ENCODE measurements around the gene IZUMO1.
"Not testable (repeated sequence)": the region's sequence is repeated elsewhere in the genome, so short reads cannot be mapped to it uniquely, and the experiment has no call there.

The IZUMO1 gene

DNA sequence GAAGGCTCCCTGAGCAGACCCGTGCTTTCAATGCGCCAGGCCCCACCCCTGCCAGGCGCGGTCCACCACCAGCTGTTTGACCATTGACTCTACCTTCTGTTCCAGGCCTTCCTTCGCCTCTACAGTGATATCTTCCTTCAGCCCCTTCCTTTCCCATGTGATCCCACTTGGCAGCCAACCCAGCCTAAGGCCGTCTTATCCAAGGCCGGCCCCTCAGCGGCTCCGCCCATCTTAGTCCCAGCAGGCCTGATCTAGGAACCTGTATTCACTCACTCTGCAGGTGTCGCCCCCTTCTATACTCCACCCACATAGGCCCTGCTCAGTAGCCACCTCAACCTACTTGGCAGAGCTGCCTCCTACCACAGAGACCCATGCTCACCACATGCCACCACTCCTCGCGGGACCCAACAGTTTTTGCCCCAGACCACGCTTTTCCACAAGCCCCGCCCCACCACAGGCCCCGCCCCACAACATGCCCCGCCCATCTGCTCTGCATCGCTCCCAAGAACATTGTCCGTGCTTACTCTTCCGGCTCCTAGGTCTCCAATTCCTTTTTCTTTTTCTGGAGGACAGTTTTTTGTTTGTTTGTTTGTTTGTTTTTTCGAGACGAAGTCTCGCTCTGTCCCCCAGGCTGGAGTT lies 9.2 kb downstream of the IZUMO1 start:
- no peak for DNase-seq (ENCODE audit: low read depth in 2 of 2)

DNA sequence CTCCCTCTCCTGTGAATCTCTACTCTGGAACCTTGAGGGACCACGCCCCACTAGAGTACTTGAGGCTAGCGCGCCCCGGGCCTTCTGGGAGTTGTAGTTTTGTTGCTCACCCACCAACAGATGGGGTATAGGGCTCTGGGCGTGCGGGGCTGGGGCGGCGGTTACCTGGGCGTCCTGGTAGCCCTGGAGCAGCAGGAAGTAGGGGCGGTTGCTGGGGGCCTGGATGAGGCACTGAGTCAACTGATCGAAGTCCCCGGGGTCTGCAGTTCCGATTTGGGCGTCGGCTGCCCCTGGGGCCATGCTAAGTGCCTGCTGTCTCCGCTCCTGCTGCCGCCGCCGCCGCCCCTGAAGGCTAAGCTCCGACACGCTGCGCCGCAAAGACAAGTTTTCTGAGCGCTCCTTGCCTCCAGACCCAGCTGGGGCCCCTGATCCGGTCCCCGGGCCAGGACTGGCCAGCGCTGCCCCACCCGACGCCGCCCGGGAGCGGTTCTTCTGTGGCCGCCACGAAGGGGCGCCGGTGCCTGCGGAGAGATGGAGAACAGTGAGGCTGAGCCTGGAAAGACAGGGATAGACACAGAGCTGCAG lies 11.6 kb downstream of the IZUMO1 start:
- no peak for DNase-seq (ENCODE audit: low read depth in 2 of 2)

DNA sequence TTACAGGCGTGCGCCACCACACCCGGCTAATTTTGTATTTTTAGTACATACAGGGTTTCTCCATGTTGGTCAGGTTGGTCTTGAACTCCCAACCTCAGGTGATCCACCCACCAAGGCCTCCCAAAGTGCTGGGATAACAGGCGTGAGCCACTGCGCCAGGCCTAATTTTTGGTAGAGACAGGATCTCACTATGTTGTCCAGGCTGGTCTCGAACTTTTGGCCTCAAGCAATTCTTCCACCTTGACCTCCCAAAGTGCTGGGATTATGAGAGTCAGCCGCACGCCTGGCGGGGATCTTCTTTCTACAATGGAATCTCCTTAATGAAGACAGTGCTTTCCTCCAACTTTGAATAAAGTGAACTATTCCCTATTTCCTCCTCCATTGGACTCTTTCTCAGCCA lies 12.1 kb downstream of the IZUMO1 start:
- no peak for DNase-seq (ENCODE audit: low read depth in 2 of 2)

DNA sequence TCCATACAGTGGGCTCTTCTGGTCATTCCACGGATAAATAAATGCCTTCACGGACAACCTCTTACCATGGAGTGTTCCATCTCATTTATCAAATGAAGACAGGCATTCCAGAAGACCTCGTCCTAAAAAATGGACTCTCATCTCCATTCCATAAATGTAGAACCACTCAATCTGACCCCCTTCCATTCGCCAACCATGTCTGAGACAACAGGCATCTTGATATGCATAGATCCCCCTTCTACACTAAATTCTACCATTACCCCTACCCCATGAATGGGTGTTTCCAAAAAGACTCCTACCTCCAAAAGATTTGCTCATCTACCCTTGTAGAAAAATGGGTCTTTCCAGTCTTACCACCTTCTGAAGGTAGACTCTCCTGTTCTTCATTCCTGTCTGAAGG lies 15.3 kb downstream of the IZUMO1 start:
- DNase-seq (ENCODE audit: low read depth in 2 of 2): no peak

DNA sequence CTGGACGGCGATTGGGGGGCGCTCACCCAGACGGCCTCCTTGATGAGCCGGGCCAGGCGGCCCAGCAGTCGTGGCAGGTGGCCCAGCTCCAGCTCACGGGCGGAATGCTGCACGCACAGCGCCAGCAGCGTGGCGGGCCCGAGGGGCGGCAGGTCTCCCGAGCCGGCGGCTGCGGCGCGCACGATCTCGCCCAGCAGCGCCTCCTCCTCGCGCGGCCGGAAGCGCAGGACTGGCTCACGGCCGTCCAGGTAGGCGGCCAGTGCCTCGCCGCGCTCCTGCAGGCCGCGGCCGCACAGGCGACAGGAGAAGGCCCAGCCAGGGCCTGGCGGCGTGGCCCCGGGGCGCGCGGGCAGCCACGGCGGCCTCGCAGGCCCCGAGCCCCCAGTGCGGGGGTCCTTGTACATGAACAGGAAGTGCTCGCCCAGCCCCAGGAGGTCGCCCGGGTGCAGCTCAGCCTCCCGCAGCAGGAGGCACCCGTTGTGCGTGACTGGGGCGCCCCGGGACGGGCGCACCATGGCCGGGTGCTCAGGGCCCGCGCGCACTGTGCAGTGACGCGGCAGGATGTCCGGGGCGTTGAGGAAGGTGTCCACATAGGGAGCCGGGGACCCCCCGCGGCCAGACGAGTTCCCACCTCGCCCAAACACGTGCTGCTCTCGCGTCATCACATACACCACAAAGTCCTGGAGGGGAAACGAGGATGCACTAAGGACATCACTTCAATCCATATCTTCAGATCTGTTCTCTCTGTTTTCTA lies 17.6 kb downstream of the IZUMO1 start:
- DNase-seq (ENCODE audit: low read depth in 2 of 2): no peak

DNA sequence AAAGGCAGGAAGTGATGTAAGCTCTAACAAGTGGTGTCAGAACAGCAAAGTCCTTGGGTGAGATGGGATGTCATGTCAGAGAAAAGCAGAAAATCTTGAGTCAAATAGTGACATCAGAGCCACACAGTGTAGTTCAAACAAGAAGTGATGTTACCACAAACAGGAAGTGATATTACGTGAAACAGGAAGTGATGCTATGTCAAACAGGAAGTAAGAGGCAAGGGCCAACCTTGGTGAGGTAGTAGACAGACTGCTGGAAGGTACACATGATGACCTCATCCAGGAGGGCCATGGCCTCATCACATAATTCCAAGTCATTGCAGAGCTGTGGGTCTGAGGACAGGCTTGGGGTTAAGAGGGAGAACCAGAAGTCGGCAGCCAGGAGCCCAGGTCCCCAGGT lies 20.2 kb downstream of the IZUMO1 start:
- DNase-seq (ENCODE audit: low read depth in 2 of 2): no peak

DNA sequence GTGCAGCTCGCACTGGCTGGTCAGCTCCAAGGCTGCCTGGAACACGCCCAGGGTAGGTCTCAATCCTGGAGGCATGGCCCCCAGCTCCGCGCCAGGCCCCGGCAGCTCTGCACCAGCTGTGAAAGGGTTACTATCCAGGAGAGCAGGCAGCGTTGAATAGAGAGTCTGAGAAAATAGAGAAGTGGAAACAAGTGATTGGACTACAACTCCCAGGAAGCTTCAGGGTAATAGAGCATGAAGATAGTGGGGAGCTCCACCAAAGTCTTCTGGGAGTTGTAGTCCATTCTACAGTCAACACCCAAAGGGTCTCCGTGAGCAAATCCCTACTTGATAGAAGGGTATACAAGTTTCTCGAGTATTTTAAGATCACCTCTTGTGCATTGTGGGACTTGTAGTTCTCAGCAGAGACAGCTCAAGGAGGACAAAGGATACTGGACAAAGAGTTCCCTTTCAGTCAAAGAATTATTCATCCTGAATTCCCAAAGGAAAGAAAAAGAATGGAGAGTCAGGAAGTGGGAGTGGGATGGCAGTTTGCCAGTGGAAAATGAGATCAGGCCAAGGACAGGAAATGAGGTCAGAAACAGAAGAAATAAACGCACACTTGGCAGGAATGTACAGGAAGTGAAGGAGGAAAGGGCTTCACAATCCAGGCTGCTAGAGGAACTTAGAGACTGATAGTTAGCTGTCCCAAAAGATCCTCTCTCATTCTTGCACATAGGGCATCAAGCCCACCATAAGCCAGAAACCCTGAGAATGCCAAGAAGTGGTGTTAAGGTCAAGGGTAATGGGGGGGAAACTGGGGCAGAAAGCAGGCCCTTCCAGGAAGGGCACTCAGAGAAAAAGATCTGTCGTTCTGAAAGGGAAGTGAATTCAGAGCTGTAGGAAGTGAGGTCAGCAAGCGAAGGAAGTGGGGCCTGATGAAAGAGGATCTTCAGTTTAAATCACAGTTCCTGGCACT lies 21.6 kb downstream of the IZUMO1 start:
- no peak for DNase-seq (ENCODE audit: low read depth in 2 of 2)

DNA sequence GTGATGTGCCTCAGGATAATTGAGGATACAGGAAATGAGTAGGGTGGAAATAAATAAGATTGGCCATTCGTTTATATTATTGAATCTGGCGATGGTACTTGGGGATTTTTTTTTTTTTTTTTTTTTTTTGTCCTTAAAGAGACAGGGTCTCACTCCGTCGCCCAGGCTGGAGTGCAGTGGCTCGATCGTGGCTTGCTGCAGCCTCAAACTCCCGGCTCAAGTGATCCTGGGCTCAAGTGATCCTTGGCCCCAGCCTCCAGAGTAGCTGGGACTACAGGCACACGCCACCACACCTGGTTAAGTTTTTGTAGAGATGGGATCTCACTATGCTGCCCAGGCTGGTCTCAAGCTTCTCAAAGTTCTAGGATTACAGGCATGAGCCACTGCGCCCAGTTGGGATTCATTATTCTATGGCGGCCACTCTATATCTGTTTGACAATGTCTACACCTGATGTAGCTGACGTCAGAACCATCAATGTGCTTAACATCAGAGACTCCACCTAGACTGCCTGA lies 24.5 kb downstream of the IZUMO1 start:
- DNase-seq (ENCODE audit: low read depth in 2 of 2): no peak

DNA sequence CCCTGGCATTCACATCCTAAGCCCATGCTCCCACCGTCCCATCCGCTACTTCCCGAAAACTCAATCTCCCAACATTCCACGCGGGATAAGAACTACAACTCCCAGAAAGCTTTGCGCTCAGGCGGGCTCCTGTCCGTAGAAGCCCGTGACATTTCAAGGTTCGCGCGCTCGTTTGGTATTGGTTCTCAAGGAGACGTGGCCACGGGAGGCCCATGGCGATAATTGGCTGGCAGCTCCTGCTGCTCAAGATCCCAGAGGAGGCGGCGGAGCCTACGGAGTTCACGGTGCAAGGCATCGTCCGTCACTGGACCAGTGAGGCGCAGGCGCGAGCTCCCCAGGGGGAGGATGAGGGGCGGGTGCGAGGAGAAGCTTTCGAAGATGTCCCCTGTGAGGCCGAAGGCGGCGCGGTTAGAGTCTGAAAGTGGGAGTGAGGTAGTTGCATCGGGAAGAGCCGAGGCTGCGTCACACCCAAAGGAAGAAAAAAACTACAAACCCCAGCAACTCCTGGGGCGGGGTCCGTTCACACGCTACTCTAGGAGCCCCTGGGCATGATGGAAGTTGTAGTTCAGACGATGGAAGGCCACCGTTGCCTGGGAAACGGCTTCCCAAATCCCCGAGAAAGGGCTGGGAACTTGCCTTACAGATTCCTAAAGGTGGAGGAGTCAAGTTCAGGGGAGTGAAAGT lies 26.0 kb downstream of the IZUMO1 start:
- peak; percentile 71 to 74 for DNase-seq (ENCODE audit: low read depth in 2 of 2)

DNA sequence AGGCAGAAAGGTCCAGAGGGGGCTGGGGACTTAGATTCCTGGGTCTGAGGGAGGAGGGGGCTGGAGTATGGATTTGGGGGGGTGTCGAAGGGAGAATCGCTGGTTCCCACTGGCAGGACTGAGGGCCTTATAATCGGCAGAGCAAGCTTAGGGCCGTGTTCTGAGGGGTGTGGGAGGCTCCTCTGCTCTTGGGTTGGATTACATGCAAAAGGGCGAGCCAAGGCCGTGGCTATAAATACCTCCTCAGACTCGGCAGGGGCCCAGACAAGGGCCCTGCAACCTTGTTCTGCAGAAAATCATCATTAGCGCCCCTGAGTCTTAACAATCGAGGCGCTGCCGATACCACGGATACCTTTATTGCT lies 26.5 kb downstream of the IZUMO1 start:
- DNase-seq (ENCODE audit: low read depth in 2 of 2): no peak

DNA sequence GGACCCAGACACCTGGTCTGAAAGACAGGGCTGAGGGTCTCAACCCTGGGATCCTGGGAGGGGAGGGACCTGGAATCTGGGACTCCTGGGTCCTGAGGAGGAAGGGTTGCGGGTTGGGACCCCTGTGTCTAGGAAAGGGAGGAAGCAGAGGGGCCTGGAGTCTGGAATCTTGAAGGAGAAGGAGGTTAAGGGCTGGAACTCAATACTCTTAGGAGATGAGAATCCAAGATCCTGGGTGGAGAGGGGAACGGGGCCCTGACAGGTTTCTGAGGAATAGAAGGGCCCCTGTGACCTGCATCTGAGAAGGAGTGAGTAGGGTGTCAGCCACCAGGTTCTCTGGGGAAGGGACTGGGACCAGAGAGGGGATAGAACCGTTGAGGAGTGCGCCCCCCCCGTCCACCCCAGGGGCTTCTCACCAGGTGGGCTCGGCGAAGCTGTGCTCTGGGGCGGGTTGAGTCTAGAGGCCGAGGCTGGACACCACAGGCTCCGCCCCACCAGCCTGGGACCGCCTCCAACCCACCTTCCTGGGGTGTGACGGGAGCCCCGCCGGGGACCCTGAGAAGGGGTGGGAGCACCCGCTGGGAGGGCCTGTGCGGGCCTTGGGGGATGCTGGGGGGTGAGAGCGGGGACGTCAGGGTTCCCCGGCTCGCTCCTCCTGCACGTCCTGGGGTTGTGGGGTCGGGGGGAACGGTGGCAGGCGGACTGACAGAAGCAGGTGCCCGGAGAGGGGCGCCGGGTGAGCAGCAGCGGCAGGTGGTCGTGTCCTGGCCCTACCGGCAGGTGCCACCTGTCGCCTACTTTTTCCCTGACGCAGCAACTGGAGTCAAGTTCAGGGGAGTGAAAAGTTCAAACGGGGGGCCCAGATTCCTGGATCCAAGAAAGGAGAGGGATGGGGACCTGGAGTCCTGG lies 27.2 kb downstream of the IZUMO1 start, which contains the start of gene MAMSTR:
Gene MAMSTR (minus strand): TSS at position 463 of the 909 bp plus-strand sequence. CDS start 694 bp downstream, outside the sequence.
- no peak for DNase-seq (ENCODE audit: low read depth in 2 of 2)

DNA sequence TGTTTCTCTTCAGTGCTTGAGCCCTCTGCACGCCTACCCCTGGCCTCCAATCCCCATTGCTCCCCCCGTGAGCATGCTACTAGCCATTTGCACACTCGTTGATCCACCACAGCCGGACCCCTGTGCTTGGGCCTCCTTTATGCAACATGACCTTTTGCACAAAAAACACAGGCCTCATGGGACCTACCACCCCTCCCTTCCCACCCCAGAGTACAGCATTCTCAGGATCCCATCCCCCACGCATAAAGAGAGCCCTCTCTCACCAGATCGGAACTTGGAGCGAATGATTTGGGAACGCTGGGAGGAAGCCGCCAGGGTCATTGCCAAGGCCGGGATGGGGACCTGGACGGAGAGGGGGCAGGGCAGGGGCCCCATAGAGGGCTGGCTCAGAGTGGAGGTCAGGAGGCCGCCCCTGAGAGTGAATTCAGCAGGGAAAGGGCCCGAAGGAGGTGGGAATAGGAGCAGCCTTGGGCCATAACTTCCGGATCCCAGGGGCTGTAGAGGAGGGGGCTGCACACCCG lies 27.9 kb downstream of the IZUMO1 start:
- DNase-seq (ENCODE audit: low read depth in 2 of 2): no peak

DNA sequence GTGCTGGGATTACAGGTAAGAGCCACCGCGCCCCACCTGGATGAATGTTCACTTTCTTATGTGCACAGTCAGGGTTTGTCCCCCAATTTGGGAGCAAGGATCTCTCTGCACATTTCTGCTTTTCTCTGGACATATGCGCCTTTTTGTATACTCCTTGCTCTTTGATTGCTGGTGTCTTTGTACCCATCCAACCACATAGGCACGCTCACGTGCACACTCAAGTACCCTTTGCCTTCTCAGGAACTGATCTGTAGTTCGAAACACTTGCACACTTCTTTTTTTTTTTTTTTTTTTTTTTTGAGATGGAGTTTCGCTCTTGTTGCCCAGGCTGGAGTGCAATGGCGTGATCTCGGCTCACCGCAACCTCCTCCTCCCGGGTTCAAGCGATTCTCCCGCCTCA lies 28.6 kb downstream of the IZUMO1 start:
- DNase-seq (ENCODE audit: low read depth in 2 of 2): not testable (repeated sequence)

DNA sequence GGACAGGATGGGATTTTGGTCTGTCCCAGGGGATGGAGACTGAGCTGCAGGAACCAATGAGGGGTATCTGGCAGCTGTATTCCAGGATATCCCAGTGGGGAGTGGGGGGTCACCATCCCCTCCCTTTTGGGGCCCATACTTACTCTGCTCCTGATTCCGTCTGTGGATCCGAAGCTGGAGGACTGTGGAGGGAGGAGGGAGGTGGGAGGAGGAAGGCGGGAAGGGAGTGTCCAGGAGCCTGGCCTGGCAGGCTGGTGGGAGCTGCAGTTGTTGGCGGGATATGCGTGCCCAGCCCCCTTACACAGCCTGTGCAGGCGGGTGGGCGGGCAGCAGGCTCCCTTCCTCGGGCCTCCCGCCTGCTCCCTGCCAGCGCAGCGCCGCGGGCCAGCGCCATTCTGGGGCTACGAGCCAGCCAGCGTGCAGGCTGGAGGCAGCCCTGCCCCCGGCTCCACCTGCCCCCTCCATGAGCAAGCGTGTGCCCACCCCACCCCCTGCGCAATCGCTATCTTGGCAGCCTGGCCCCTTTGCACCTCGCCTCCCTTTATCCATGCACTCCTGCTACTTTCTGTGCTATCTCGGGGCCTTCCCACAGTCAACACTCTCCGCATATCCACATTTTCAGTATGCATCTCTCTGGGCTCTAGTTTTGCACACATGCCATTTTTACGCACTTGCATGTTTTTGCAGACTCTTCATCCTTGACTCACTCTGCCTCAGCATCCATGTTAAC lies 30.0 kb downstream of the IZUMO1 start:
- no peak for DNase-seq (ENCODE audit: low read depth in 2 of 2)

DNA sequence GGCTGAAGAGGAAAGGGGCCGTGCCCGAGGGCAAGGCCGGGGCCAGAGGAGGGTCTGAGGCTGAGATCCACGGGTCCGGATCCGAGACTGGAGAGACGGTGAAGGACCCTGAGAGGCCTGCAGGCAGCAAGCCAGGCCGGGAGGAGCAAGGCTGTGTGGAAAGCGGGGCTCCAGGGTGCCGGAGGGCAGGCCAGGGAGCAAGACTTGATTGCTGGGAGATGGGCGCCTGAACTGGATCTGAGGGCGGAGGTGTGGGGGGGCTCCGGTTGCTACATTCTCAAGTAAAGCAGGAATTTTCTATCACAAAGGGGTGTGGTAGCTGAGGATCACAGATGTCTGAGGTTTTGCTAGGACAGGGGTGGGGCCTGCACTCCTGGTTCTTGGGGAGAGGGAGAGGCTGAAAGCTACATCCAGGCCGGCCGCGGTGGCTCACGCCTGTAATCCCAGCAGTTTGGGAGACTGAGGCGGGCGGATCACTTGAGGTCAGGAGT lies 31.0 kb downstream of the IZUMO1 start:
- DNase-seq (ENCODE audit: low read depth in 2 of 2): no peak

DNA sequence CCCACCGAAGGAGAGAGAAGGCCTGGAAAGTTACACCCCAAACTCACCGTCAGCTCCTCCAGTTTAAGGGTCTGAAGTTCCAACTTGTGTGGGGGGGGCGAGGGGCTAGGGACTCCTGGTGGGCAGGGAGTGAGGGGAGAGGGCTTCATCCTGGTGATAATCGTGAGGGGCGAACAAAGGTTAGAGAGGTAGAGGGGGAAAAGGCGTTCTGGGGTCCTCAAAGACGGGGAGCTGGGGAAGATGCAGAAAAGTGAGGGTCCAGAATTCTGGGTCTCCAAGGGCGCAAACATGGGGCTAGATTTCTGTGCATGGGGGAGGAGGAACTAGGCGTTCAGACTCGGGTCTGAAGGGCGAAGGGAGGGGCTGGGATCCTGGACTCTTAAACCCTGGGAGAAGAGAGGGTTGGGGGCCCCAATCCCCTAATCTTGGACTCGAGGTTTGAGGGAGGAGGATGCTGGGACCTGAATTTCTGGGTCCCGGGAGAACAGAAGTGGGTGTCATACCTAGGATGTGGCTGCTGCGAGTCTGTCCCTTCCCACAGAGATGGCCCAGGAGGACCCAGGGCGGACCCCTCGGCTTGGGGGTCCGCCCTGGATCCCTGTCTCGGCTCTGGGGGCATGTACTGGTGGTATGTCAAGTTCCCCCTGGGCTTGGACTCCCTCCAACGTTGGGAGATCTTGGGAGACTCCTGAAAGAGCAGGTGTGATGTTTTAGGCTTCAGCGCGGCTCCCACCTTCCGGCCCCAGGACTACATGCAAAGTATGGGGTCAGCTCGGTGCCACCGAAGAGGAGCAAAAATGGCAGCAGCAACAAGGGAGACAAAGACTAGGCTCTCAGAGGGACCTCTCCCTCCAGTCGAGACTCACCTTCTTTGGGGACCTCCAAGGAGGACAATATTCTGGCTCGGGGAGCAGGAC lies 31.7 kb downstream of the IZUMO1 start:
- DNase-seq (ENCODE audit: low read depth in 2 of 2): no peak

DNA sequence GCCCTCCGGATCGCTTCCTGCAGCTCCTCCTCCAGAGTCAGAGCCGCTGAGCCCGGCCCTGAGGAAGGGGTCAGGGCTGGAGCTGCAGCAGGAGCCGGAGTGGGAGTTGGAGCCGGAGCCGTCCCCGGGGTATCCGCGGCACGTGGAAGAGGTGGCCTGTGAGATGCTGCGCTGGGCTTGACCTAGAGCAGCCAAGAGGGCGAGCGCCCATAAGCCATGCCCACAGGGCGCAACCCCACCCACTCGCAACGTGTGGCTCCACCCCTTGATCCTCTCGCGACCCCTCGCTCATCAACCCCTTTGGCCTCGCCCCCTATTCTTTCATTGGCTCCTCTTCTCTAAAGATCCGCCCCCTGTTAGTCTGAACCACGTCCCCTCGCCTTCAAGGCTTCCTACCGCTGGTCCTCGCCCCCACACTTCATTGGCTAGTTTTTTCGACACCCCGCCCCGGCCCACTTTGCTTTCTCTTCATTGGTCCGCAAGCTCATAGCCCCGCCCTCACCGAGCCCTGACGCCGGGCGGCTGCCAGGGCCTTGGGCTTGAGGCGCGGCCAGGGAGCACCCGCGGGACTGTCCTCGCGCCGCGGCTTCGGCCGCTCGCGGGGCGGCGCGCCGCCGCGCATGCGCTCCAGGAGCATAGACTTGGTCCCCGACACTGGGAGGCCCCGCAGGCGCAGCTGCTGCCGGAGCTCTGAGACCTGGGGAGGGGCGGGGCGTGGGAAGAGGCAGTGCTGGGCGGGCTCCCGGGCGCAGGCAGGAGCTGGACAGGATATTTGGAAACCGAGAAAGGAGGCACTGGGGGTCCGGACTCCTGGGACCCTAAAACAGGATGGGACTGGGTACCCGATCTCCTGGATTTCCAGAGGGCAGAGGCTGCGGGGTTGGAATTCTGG lies 32.6 kb downstream of the IZUMO1 start:
- DNase-seq (ENCODE audit: low read depth in 2 of 2): peak; percentile 92 to 94
